Adipocyte (in vitro differentiated cells): ENCODE measurements around the gene CAPN10.

ENCODE experiments used
- DNase-seq: peaks from one replicate; pipeline ENCODE4 v3.0.0-alpha.2; 2015; ENCODE audit warnings: low read depth
- H3K27me3 ChIP-seq: replicated peaks from 2 replicates; pipeline ENCODE4 v1.7.0; 2013; ENCODE audit warnings: mild to moderate bottlenecking, low read length, moderate library complexity; ENCODE audit not compliant: control insufficient read depth, insufficient read depth
- H3K36me3 ChIP-seq: 2 replicates; pipeline ENCODE4 v1.7.0; 2013; ENCODE audit warnings: low read length, mild to moderate bottlenecking, moderate library complexity; ENCODE audit not compliant: control insufficient read depth, insufficient read depth, severe bottlenecking
- H3K4me1 ChIP-seq: 2 replicates; pipeline ENCODE4 v1.7.0; 2013; ENCODE audit warnings: mild to moderate bottlenecking, low read length, moderate library complexity; ENCODE audit not compliant: control insufficient read depth, insufficient read depth
- H3K4me3 ChIP-seq: 2 replicates; pipeline ENCODE4 v1.7.0; 2013; ENCODE audit warnings: mild to moderate bottlenecking, low read length, moderate library complexity
- H3K9ac ChIP-seq: 2 replicates; pipeline ENCODE4 v1.7.0; 2013; ENCODE audit warnings: mild to moderate bottlenecking, low read length, moderate library complexity
- H3K9me3 ChIP-seq: 2 replicates; pipeline ENCODE4 v1.7.0; 2013; ENCODE audit warnings: mild to moderate bottlenecking, low read length, moderate library complexity; ENCODE audit not compliant: control insufficient read depth

Gene CAPN10

DNA sequence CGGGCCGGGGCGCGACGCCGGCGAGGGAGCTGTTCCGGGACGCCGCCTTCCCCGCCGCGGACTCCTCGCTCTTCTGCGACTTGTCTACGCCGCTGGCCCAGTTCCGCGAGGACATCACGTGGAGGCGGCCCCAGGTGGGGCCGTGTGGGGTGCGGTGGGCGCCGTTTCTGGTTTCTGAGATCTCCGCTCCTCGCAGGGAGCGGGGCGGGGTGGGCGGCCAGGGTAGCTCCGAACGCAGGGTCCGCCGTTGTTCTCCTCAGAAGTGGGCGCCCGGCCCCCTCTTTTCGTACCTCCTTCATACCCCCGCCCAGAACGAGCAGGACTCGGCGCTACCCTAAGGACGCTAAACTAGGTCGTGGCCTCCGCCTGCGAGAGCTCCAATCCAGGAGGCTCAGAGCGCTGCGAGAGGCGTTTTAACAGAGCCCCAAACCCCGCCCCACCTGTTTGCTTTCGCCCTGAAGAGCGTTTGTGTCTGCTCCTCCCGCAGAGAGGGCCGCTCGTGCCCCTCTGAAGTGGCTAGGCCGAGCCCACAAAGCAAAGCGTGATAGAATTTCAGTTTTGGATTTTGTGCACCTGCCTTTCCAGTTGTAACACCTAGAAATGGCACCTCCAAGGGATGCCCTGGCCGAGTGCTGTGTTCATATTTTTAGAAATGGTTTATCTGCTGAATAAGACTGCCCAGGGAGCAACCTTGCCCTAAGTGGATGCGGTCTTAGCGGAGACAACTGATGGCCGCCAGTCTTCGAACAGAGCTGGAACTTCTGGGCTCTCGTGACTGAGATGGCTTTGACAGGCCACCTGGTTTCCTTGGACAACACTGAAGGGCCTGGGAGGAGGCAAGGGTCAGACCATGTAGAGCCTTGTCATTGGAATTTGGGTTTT lies 626 bp downstream of the CAPN10 start:
- H3K4me3 ChIP-seq: peak overlapping the region; percentile 90
- peaks cover 15% of the 10 kb centered on the region for H3K36me3 ChIP-seq
- peak; percentile 59 for DNase-seq
- no peaks in the 10 kb centered on the region for H3K9me3 ChIP-seq
- peak overlapping the region; percentile 94 for H3K9ac ChIP-seq
- H3K4me1 ChIP-seq: peaks cover 29% of the 10 kb centered on the region
- no peaks in the 10 kb centered on the region for H3K27me3 ChIP-seq

DNA sequence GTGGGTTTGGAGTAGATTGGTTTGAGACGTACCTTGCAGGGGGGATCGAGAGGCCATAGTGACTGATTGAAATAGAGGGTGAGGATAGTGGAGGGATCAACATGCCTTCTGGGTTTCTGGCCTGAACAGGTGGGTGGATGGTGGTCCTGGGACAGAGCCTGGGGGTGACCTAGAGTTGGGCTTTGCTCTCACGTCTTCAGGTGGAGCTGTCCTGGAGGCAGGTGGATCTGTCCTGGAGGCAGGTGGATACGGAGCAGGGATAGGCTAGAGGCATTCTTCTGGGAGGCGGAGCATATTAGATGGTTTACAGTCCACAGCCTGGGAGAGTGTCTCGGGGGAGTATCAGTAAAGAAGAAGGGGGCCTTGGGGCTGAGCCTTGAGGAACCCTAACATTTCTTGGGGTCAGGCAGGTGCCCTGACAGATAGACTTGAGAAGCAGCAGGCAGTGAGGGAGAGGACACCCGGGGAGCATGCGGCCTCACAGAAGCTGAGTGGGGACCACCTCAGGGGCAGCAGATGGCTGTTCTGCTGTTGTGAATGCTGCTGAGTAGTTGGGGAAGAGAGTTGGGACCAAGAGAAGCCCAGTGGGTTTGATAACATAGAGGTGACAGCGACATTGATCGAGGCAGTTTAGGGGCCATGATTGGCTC lies 1.6 kb downstream of the CAPN10 start:
- H3K4me3 ChIP-seq: peak overlapping the region; percentile 90
- peaks cover 29% of the 10 kb centered on the region for H3K4me1 ChIP-seq
- H3K9ac ChIP-seq: no peak overlapping the region
- no peaks in the 10 kb centered on the region for H3K27me3 ChIP-seq
- H3K36me3 ChIP-seq: peaks cover 15% of the 10 kb centered on the region
- DNase-seq: no peak
- H3K9me3 ChIP-seq: no peaks in the 10 kb centered on the region

DNA sequence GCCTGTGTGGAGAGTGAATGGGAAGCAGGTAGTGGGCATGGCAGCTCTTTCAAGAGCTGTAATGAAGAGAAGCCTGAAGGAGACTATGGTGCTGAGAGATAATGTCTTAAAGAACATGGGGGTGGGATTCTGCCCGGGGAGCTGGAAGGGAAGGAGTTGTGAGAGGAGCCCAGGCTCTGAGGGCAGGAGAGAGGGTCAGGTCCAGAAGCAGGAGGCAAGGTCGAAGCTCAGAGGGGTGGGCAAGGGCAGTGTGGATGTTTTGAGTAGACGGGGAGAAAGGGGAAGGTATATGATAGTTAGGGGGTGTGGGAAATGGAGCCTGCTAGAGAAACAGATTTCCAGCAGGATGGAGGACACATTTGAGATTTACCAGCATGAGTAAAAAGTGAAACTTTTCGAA lies 2.1 kb downstream of the CAPN10 start:
- Histone ChIP-seq H3K9ac (no peak overlapping the region), H3K27me3 (no peaks in the 10 kb centered on the region), H3K9me3 (no peaks in the 10 kb centered on the region), H3K4me1 (peaks cover 29% of the 10 kb centered on the region), H3K36me3 (peaks cover 15% of the 10 kb centered on the region), H3K4me3 (no peak overlapping the region)
- DNase-seq: no peak

DNA sequence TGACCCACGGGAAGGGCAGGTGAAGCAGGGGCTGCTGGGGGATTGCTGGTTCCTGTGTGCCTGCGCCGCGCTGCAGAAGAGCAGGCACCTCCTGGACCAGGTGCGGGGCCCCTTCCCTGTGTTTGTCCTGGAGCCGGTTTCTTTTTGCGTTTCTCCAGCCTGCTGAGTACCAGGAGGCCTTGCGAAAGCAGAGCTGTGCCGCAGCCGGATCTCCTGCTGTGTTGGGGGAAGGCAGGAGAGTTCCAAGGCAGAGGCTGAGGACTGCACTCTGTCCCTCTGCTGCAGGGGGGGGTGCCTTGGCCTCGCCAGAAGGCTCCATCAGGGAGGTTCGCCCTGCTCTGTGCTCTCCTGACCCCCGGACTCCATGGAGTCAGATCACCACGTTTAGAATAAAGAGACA lies 2.8 kb downstream of the CAPN10 start:
- no peak for DNase-seq
- H3K36me3 ChIP-seq: peaks cover 15% of the 10 kb centered on the region
- peaks cover 29% of the 10 kb centered on the region for H3K4me1 ChIP-seq
- H3K9ac ChIP-seq: no peak overlapping the region
- no peaks in the 10 kb centered on the region for H3K9me3 ChIP-seq
- no peaks in the 10 kb centered on the region for H3K27me3 ChIP-seq
- H3K4me3 ChIP-seq: no peak overlapping the region

DNA sequence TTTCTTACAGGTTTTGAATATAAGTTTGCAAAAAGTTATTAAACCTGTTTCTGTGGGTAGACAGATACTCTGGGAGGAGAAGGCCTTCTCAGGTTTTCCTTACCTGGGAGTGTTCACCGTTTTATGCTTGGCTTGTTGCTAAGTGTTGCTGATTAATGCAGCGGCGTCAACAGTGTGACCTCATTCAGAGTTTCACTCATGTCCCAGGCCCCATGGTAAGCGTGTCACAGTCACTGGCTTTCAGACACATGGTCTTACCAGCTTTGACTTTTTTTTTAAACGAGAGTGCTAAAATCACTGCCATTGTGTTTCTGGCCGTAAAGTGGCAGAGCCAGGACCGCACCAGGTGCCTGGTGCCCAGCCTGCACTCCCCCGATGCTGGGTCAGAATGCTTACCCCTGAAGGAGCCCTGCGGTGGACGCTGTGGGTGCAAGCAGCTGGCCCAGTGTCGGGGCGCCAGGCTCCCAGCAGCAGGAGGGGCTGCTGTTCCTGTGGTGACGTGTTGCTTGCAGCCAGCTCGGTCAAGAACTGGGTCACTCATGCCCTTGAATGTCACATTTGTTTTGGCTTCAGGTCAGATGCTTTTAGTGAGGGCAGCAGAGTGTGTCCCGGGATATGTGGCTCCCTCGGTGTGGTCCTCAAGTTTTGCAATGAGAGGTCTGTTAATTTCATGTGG lies 3.5 kb downstream of the CAPN10 start:
- Histone ChIP-seq H3K27me3 (no peaks in the 10 kb centered on the region), H3K4me1 (peaks cover 23% of the 10 kb centered on the region), H3K4me3 (no peak overlapping the region), H3K9me3 (no peaks in the 10 kb centered on the region), H3K9ac (no peak overlapping the region), H3K36me3 (peaks cover 15% of the 10 kb centered on the region)
- no peak for DNase-seq

DNA sequence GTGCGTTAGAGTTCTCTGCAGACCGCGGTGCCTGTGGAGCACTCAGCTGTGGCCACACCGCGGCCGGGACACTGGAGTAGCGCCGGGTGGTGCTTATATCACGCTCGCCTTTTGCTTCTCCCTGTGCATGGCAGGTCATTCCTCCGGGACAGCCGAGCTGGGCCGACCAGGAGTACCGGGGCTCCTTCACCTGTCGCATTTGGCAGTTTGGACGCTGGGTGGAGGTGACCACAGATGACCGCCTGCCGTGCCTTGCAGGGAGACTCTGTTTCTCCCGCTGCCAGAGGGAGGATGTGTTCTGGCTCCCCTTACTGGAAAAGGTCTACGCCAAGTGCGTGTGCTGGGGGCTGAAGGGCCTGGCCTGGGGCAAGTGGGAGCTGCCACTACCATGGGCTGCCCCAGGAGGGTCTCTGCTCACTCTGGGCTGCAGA lies 4.2 kb downstream of the CAPN10 start:
- no peak overlapping the region for H3K4me3 ChIP-seq
- peaks cover 16% of the 10 kb centered on the region for H3K4me1 ChIP-seq
- H3K36me3 ChIP-seq: peaks cover 15% of the 10 kb centered on the region
- no peak overlapping the region for H3K9ac ChIP-seq
- H3K9me3 ChIP-seq: no peaks in the 10 kb centered on the region
- H3K27me3 ChIP-seq: no peaks in the 10 kb centered on the region
- no peak for DNase-seq

DNA sequence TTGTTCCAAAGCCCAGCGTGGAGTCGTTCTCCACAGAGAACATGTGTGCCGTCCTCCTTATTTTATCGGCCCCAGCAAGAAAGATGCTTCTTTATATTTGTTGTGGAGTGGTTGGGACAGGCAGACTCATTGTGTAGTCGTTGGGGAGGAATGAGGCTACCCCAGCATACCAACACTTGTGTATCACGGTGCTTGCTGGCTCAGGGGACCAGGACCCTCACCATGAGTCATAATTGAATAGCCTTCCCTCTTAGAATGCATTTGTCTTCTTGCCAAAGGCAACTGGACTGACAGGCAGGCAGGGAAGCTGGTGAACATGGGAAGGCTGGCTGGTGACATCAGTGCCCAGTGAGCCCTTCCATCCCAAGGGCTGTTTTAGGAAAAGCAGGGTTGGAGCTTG lies 4.7 kb downstream of the CAPN10 start:
- DNase-seq: no peak
- no peaks in the 10 kb centered on the region for H3K27me3 ChIP-seq
- H3K4me3 ChIP-seq: no peak overlapping the region
- peaks cover 15% of the 10 kb centered on the region for H3K4me1 ChIP-seq
- H3K36me3 ChIP-seq: peaks cover 15% of the 10 kb centered on the region
- no peak overlapping the region for H3K9ac ChIP-seq
- no peaks in the 10 kb centered on the region for H3K9me3 ChIP-seq

DNA sequence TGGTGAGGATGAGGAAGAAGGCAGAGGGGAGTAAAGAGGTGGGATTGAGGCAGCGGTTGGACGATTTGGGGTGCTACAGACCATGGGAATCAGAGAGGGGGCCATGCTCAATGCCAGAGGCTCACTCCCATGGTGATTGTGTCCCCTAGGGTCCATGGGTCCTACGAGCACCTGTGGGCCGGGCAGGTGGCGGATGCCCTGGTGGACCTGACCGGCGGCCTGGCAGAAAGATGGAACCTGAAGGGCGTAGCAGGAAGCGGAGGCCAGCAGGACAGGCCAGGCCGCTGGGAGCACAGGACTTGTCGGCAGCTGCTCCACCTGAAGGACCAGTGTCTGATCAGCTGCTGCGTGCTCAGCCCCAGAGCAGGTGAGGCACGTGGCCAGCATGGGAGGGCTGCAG lies 5.2 kb downstream of the CAPN10 start:
- no peak for DNase-seq

DNA sequence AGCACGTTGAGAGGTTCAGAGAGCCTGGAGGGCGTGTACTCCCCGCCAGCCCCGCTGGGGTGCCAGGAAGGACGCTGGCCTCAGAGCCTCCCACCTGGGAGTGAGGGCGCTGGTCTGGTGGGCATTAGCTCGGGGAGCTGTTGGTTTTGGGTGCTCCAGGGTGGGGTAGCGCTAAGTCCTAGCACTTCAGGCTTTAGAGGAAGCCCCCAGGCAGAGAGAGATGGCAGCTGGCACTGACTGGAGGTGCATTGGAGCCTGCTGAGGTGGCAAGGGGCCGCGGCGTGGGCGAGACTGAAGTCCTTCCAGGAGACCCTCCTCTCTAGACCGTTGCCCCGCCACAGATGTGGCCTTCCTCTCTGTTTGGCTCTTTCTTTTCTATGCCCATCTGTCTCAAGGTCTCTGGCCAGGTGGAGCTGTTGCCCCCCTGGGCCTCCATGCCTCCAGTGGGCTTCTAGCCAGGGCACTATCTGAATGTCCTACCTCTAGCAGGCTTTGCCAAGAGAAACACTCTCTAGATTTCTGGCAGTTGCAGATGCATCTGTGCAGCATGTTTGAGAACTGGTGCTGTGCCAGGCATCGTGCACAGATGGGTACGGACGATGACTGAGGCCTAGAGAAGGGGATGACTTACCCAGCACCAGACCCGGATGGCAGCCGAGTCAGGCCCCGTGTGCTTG lies 6.6 kb downstream of the CAPN10 start:
- Histone ChIP-seq H3K36me3 (peaks cover 15% of the 10 kb centered on the region), H3K9ac (no peak overlapping the region), H3K4me3 (no peak overlapping the region), H3K27me3 (no peaks in the 10 kb centered on the region), H3K4me1 (peaks cover 4% of the 10 kb centered on the region), H3K9me3 (no peaks in the 10 kb centered on the region)
- DNase-seq: no peak

More for the DNA sequence above, 5.2 kb downstream of the CAPN10 start:
- Histone ChIP-seq H3K4me1 (peaks cover 15% of the 10 kb centered on the region), H3K36me3 (peaks cover 15% of the 10 kb centered on the region), H3K27me3 (no peaks in the 10 kb centered on the region), H3K9me3 (no peaks in the 10 kb centered on the region), H3K4me3 (no peak overlapping the region), H3K9ac (no peak overlapping the region)

DNA sequence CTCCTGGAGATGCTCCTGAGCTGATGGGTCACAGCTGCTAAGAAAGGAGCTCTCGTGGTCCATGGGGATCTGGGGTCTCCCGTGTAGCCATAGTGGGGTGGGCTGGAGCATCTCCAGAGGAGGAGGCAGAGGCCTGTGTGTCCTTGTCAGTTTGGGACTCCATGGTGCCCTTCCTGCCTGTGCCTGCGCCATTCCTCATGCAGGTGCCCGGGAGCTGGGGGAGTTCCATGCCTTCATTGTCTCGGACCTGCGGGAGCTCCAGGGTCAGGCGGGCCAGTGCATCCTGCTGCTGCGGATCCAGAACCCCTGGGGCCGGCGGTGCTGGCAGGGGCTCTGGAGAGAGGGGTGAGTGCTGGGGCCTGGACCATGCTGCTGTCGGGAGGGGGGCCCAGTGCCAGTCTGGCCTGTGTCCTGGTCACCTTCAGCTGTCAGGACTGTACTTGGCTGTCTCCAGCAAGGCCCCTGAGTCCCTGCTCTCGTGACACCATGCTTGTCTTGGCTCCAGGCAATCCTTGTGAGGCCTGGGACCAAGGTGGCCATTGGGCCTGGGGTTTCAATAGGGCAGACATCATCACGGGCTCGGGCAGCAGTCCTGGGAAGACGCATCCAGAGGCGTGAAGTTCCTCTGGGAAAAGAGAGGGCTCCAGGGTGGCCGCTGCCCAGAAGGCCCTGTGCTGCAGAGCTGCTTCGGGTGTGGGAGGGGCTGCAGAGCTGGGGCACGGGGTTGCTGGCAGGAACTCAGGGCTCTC lies 7.3 kb downstream of the CAPN10 start:
- H3K9ac ChIP-seq: no peak overlapping the region
- H3K9me3 ChIP-seq: no peaks in the 10 kb centered on the region
- peaks cover 22% of the 10 kb centered on the region for H3K36me3 ChIP-seq
- H3K27me3 ChIP-seq: no peaks in the 10 kb centered on the region
- no peak for DNase-seq
- no peak overlapping the region for H3K4me3 ChIP-seq
- no peaks in the 10 kb centered on the region for H3K4me1 ChIP-seq
